IMR-90 (cell line): Measurements from ENCODE around the gene TUBA1B.

Experiments
- CEBPB ChIP-seq: IDR thresholded peaks from 2 replicates; pipeline ENCODE4 v1.6.1; 2012; ENCODE audit warnings: low read depth, low read length, improper control_type of control experiment
- POLR2A ChIP-seq: IDR thresholded peaks from 2 replicates; pipeline ENCODE4 v1.6.1; 2012; ENCODE audit warnings: mild to moderate bottlenecking, low read depth, low read length
- RAD21 ChIP-seq: IDR thresholded peaks from 2 replicates; pipeline ENCODE4 v1.6.1; 2012; ENCODE audit warnings: low read length, improper control_type of control experiment
- TF ChIP-seq, protein P1 (sequence below): conservative IDR thresholded peaks from 2 replicates; pipeline ENCODE4 v1.5.1; 2012; ENCODE audit warnings: mild to moderate bottlenecking, low read depth, low read length, improper control_type of control experiment

DNA sequence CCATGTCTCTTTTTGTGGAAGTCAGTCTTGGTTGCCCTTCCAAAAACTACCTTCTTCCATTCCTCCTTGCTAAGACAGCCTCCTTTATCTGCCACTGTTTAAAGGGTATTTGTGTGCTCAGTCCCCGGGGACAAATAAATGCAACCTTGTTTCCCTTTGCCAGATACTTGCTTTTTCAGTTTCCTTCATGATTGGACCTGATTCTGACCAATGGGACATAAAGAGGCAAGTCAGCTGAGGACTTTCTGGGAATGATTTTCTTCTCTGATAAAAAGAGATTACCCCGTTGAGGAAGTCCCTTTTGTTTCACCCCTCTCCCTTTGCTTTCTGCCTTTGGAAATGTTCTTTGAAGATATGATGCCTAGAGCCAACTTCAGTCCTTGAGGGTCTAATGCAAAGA lies 7.4 kb upstream of the TUBA1B start:
- TF ChIP-seq, protein P1, sequence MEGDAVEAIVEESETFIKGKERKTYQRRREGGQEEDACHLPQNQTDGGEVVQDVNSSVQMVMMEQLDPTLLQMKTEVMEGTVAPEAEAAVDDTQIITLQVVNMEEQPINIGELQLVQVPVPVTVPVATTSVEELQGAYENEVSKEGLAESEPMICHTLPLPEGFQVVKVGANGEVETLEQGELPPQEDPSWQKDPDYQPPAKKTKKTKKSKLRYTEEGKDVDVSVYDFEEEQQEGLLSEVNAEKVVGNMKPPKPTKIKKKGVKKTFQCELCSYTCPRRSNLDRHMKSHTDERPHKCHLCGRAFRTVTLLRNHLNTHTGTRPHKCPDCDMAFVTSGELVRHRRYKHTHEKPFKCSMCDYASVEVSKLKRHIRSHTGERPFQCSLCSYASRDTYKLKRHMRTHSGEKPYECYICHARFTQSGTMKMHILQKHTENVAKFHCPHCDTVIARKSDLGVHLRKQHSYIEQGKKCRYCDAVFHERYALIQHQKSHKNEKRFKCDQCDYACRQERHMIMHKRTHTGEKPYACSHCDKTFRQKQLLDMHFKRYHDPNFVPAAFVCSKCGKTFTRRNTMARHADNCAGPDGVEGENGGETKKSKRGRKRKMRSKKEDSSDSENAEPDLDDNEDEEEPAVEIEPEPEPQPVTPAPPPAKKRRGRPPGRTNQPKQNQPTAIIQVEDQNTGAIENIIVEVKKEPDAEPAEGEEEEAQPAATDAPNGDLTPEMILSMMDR = no peak
- no peak for TF ChIP-seq CEBPB
- TF ChIP-seq RAD21 = no peak
- TF ChIP-seq POLR2A = no peak
